Stimulated activated CD8-positive, alpha-beta memory T cell treated with anti-CD3 and anti-CD28 coated beads, Interleukin-12 subunit alpha, Interleukin-12 subunit beta, amount 100 ng/mL, for 1 hour (primary cell): ENCODE results near the gene PGC.
A peak's percentile ranks its signal among the peaks of the same experiment; 100 is the strongest.

ENCODE experiments used
- DNase-seq: peaks from one replicate; pipeline ENCODE4 v3.0.0-alpha.2; 2020; ENCODE audit warnings: low read depth

Gene PGC

DNA sequence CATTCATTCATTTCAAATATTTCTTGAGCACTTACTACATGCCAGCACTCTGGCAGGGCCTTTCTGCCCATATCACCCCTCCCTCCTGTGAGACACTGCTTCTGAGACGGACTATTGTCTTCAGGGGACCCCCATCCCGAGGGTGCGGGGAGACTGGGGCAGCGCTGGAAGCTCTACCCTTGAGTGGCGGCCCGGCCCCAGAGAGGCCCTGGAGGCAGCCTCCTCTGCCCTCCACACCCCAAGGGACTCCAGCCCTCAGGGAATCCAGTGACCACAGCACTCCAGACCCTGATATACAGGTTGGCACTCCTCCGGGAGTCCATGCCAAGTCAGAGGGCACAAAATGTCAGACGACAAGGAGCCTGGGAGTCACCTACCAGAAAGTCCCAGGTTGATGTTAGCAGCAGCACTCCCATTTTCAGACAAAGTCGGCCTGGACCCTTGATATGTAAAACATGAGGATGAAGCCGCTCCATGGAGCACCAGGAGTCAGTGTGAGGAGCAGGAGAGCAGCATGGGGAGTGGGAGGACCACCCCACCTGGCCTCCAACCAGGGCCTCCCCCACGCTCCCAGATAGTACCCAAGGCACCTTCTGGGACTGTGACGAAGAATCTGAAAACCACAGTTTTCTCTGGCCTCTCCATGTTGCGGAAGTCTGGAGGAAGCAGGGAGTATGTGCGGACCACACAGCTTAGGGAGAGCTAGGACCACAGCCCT is 32.5 kb downstream of the PGC start:
- DNase-seq, result no peak

DNA sequence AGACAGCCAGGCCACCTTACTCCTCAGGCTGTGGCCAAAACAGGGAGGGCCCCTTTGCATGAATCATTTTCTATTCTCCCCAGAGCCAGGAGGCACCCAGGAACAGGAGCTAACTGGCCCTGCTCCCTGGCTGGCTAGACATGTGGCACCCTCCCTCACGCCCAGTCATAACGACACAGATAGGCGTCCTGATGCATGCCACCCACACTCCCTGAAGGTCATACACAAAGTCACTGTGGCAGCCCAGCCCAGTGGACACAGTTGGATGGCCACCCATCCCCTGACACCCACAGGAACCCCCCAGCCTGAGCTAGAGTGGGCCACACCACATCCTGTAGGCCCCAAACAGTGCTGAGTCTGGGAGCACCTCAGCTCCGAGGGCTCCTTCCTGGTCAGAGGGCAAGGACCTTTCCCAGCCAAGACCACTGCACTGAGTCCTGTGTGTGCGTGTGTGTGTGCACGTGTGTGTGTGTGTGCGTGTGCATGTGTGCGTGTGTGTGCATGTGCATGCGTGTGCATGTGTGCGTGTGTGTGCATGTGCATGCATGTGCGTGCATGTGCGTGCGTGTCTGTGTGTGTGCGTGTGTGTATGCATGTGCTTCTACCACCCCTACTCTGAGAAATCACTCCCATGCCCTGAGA is 33.4 kb downstream of the PGC start:
- DNase-seq, result no peak

DNA sequence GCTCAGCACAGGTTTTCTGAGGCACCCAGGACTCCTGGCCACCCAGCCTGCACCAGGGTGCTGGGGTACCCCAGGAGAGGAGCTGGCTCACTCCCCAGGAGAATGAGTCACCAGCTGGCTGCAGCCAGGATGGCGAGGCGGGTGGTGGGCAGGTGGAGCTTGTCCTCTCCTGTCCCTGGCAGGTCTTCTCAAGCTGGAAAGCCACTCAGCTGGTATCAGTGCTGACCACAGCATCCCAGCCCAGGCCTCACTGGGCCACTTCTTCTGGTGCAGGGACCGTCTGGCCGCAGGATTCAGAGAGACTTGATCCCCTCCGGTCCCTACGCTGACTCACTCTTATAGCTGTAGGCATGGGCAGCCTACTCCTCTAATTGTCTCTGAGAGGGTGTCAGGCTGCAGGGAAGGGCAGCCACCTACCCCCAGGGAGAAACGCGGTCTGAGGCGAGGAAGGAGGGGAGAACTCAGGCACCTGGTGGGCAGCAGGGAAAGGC is 34.0 kb downstream of the PGC start:
- no peak for DNase-seq

DNA sequence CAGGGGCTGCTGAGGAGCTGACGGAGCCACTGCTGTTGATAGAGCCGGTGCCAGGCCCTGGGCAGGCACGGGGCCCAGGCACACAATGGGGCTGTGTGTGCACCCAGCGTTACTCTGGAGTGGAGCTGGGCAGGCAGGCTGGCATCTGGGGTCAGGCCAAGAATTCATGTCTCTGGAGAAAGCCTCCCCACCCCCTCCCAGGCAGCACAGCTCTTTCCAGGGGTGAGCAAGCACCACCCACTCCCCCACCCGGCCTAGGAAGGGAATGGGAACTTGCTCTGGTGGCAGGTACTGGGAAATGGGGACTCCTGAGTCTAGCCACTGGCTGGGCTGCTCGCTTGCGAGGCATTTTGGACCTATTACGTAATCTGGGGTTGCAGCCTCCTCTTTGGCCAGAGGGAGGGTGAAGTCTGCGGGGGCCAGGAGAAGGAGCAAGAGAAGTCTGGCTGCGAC is 34.5 kb downstream of the PGC start:
- DNase-seq, result no peak

DNA sequence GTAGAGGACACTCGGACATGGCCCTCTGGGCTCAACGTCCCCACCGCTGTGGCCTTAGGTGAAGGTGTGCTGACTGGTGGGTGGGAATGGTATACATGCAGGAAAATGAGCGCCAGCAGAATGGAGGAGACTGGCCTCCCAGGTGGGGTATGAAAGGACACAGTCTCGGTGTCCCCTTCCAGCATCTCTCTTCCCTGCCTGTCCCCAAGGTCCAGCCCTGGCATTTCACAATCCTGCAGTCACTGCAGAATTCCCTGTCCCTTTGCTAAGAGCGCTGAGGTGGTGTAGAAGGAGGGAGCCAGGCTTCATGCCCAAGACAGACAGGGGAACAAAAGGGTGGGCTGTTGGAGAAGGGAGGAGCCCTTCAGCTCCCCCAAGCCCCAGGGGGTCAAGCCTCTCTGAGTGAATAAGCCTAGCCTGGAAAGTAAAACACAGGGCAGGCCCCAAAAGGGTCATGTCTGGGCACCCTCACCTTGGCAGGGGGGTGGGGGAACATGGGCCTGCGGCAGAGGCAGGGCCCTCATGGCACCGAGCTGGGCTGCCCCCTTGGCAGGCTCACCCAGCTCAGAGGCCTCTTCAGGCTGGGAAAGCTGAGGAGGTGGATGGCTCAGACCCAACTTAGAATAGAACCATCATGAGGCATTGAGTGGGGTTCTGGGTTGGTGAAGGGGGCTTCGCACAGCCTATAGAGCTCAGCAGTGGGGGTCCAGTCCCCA is 35.7 kb downstream of the PGC start:
- DNase-seq, result no peak

DNA sequence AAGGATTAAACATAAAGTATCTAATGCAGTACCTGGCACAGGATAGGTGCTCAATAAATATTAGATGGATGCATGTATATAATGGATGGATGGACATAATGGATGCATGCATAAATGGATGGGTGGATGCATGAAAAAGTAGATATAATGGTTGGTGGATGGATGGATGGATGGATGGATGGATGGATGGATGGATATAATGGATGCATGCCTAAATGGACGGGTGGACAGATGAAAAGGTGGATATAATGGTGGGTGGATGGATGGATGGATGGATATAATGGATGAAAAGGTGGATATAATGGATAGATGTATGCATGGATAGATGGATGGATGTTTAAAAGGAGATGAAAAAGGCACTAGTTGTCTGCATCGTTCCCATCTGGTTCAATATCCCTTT is 37.8 kb downstream of the PGC start:
- DNase-seq, result no peak

DNA sequence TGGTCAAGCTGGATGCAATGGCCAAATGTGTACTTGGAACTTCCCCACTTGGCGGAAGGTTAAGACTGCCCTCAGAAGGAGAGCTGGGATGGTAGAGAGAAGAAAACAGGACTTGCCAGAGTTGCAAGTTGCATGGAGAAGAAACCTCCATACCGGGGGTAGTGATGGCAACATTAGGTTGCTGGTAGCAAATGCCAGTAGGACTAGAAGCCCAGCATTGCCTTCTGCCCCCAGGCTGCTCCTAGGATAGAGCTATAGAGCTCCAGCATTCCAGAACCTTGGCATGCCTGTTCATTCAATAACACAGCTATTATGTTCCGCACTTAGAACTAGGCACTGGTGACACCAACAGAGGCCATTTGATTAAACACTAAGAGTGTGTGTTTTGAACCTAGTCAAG is 38.3 kb downstream of the PGC start:
- DNase-seq, result no peak

DNA sequence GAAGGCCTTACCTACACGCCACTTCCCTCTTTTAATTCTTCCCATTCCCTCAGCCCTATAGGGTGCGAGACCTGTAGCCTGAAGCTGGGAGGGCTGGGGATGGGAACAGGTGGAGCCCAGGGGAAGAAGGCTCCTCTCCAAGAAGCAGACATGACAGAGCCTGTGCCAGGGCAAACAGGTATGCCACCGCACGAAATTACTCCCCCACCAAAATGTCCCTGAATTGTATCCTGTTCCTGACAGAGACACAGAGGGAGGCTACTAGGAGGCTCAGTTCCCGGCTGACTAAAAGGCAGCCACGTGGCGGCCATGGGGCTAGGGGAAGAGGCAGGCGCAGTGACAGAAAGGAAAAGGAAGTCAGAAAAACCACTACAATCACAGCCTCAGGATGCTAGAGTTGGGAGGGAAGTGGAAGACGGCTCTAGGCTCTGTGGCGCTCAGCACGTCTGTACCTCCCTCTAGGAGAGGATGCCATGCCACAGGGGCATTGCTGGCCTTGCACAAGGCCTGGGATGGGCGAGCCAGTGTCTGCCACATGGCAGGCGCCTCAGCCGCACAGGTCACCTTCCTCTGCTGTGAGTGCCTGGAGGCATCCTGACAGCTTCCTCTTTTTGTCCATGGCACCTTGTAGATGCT is 39.5 kb downstream of the PGC start:
- no peak for DNase-seq

DNA sequence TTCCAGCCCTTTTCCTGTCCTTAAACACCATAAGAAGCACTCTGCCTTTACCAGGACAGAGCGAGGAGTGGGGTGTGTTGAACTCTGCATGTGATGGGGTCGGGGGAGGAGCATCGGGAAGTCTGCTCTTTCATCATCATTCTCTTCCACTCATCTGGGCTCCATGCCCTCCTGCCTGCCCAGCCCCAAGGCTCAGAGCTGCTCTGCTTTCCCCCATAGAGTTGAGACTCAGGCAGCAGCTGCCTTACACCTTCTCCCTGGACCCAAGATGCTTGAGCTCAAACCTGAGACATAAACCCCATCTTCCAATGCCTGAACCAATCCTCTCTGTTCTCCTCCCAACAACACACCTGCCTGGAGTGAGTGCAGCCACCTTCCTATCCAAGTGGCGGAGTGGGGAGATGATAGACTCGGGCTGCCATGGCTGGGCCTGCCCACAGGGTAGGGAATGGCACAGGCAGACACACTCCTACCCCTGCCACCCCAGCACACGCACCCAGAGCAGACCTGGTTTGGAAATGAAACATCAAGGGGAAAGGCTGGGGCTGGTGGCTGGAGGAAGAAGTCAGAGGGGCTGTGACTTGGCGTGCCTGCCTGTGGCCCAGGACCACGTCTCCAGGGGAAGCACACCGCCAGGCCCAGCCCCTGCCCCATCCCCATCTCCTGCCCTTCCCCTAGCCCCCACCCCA is 40.2 kb downstream of the PGC start:
- DNase-seq, result no peak

DNA sequence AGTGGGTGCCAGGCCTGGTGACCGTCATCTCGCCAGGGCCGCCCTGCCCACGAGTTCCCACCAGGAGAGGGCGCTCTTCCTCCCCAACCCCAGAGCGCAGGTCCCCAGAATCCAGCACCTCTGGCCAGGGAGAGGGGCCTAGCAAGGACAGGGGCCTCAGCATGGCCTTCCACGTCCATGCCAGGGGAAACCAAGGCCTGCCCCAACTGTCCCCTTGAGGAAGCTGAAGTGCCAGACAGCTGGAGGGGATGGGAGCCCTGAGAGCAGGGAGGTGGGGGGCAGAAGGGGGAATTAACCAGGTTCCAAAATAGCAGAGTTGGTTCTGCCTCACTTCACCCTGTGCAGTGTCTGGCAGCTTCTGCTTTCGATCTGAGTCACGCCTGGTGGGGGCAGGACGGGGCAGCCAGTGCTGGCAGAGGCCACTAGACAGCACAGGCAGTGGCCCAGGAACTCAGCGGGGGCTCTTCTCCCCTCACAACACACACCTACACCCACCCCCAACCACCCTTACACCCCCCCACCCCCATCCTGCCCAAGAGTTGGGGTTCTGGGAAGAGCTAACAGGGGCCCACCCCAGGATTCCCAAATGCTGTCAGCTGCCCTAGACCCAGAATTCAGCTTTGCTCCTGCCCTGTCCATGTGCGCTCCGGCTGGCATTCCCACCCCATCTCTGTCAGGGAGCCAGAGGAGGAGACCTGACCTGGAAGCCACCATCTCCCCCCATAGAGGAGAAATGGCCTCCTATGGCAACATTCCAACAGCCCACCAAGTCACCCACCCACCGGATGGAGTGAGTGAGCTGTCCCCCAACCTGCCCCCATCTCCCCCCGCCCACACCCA is 41.0 kb downstream of the PGC start:
- peak; percentile 15 for DNase-seq

DNA sequence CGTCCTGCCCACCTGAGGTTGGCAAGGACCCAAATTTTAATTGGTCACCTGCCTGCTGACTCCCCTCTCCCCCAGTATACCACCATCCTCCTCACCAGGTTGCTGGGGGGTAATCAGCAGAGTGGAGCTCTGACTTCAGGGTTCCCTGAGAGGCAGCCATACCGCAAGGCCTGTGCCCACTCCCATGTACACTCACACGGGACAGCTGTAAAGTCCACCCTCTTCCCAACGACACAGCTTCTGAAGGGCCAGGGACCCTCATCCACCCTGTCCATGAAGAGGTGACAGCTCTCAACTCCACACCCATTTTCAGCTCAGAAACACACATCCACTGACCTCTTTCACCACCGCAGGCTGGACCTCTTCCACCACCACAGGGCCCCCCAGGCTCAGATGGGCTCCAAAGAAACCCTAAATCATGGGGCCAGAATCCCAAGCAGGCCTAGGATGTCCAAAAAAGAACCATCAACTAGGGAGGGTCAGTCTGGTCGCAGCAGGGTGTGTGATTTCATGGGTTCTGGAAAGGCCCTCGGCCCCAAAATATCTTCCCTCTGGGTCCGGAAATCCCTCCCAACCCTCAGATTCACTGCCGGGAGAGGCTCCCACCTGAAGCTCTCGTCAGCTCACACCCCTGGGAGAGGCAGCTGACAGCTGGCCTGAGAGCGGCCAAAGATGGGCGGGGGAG is 41.7 kb downstream of the PGC start:
- DNase-seq, result no peak

DNA sequence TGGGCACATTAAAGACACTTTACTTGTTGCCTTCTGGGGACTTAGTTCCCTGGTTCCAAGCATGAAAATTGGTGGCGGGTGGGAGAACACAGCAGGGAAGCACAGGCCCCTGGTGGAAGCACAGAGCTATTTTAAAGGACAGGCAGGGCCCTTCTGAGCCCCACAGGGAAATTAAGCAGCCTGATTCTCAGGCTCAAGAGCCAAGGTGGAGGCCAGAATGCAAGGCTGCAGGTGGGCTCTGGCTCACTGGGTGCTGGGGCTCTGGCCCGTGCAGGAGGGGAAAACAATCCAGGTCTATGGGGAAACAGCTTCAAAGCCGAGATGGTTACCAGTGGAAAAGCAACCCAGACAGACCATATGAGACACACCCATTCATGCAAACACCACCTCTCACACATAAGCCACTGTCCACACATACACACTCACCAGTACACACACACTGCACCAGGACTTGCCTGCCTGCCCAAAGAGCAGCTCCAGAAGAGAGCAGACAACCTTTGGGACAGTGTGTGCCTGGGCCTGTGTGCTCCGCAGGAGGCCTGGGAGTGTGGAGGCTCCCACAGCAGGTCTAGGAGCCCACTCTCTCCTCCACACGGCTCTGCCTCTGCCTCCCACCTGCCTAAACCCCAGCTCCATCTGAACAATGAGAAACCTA is 42.4 kb downstream of the PGC start:
- no peak for DNase-seq

DNA sequence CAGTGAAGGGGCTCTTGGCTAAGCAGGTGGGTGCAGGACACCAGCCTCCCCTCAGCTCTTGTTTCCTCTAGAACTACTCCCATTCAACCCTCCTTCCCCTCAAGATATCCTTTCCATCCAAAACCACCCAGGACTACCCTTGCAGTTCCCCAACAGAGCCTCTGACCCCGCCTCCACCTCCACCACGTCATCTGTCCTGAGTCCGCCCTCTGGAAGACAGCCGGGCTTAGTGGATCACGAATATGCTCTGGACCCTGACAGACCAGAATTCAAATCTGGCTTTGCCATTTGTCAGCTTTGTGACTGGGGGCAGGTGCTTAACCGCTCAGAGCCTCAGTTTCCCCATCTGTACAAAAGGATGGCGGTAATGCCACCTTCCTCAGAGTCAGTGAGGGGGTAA is 43.2 kb downstream of the PGC start:
- no peak for DNase-seq

DNA sequence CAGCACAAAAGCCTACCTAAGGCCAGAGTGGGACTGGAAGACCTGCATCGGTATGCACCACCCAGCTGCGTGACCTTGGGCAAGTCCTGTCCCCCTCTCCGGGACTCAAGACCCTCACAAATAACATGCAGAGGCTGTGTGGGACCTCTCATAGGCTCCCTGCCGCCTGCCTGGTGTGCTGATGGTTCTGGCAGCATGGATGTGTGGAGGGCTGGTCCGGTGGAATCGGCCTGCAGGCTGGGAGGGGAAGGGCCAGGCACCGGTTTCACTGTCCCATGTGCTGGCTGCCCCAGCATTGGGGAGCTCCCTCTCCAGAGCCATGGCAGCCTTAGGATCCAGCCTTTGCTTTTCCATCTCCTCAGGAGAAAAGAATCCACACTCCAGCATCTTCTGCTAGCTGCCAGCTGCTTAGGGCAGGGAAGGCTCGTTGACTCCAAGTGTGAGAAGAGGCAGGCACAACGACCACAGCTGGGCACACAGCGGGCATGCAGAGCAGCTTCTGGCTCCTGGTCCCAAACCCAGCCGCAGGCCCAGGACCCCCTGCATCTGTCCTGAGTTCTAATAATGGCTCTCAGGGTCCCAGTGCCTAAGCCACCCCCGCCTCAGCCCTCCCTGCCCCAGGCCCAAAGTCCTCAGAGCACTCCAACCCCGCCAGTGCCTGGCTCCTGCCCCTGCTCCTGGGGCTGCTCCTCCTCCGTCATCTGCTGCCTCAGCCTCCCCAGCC is 44.3 kb downstream of the PGC start:
- no peak for DNase-seq

DNA sequence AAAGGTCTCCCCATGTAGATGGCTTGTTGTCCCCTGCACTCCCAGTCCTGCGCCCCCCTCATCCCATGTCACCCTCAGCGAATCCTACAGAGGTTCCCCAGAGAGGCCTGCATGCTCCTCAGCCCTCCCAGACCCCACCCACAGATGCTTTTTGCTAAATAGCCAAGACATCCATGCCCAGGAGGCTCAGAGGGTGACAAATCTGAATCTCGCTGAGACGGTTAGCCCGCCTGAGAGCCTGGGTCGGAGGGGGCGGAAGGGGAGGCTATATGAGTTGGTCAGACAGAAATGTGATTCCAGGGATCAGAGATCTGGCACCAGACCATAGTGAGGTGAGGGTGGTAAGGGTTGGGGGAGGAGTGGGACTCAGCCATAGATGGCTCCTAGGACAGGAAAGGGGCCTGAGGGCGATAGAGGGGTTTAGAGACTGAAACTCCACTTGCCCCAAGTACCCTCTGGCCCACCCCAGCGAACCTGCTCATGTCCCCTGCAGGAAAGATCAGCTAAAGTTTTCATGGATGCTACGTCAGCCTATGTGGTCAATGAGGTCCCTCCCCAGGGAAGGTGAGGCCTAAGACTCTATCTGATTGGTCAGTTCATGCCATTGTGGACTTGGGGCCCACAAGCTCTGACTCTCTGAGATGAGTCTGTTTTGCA is 45.0 kb downstream of the PGC start:
- no peak for DNase-seq

DNA sequence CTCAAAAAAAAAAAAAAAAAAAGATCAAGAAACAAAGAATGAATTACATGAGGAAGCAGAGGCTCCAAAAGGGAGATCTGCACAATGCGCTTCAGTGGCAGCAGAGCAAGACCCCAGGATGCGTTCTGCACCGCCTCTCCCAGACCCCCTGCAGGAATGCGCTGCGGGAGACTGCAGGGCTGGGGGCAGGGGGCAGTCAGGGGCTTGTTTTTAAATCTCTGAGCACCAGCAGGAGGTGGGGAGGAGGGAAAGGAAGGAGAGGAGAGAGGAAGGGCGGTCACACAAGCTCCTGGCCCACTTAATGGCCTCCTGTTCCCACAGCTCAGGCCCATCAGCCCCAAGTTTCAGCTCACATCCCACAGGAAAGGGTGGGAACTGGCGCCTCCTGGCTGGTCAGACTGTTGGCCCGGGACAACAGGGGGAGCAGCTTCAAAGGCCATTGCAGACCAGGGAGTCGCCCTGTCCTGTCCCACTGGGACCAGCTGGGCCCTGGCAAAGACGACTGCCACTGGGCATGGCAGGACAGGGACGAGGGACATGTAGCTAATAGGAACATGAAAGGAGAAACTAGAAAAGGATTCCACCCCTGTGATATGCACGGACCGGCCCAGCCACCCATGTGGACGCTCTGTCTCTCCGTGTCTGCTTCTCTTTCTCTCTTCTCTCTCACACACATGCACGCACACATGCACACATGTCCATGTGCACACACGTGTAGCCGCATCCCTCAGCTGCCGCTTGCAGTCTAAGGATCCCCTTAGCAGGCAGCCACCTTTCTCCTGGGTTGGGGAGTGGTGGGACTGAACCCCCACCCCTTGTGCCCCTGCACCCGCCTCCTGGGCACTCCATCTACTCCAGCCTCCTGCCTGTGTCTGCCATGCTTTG is 46.5 kb downstream of the PGC start:
- DNase-seq, result no peak

DNA sequence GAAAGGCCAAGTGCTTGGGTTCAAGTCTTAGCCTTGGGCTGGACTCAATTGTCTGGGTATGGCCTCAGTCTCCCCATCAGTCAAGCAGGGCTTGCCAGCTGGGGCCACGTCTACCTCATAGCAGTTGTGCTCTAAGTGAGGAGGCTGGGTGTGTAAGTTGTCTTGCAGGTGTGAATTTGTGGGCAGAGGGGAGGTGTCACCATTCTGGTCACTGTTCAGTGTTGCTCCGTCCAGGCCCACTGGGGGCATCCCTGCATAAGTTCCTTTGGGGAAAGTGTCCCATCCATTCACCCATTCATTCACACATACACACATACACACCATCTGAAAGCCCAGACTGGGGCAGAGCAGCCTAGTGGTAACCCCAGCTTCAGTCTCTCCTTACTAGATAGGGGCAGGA is 48.1 kb downstream of the PGC start:
- DNase-seq, result no peak
